ENCODE data around the gene RAET1G. TPM values are rescaled to one million over a fixed set of nuclear protein-coding genes. Genes with fewer than 3 reads are reported as not detected.

RAET1G gene
- total and polyA plus RNA-seq, 2 of the 13 experiments (the other 11 are each of a cell fraction or from before 2014, with no cell fraction given): not detected

DNA sequence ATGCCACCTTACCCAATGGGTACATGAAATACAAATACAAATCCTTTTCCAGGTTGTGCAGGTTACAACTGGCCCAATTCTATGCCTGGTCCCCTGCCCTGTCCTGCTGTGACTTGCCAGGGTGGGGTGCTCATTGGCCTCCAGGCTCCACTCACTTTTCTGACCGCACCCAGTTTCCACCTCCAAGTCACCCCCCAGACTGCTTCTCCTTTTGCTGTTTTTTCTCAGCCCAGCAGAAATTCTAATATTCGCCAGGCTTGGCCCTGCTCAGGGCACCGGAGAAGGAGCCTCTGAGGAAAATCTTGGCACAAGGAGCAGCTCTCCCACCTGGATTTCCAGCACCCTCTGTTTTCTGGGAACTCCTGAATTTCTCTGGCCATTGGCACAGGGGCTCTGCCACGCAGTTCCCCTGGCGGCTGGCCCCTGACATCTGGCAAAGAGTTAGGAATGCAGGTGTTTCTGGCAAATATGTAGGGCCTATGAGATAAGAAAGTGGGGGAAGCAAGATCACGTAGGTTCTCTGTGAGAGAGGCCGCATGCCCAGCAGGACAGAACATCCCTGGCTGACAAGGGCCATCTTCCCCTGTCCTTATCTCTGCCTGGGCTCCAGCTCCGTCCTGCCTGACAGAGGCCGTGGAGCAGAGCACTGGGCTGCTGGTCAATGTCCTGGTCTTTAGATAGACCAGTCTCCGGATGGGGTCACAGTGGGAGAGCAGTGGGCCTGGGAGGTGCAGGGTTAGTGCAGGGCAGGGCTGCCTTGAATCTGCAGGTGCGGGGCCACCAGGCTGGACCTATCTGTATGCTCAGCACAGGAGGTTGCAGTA, 22.1 kb downstream of the RAET1G start:
- no peak for FAIRE-seq
- Histone ChIP-seq H3K27ac (ENCODE audit: extremely low read length, insufficient read depth, low read length) (no peak overlapping the region), H3K36me3 (replicated peaks in 1 of 2; ENCODE audit: control insufficient read depth in 1 of 2, insufficient read depth in 2 of 2, low read length in 2 of 2) (no peaks in the 10 kb centered on the region), H3K4me2 (ENCODE audit: low read depth, low read length) (no peak overlapping the region), H3K9ac (ENCODE audit: insufficient read depth, low read depth, low read length) (no peak overlapping the region), H3K4me3 (replicated peaks in 1 of 3; ENCODE audit: insufficient read depth in 1 of 3, low read depth in 2 of 3, low read length in 3 of 3) (no peak overlapping the region), H3K4me1 (ENCODE audit: insufficient read depth, low read length) (peaks cover 33% of the 10 kb centered on the region), H3K79me2 (ENCODE audit: insufficient read depth, low read length) (no peaks in the 10 kb centered on the region), H3K27me3 (ENCODE audit: control insufficient read depth in 1 of 2, insufficient read depth in 2 of 2, low read length in 2 of 2) (peaks cover 9 to 79% of the 10 kb centered on the region in 2 experiments), H2AFZ (ENCODE audit: low read length) (no peak overlapping the region), H3K9me3 (ENCODE audit: low read length) (no peaks in the 10 kb centered on the region), H4K20me1 (ENCODE audit: insufficient read depth, low read length) (no peaks in the 10 kb centered on the region)
- BruUV-seq (replicated peaks): no TSS peak
- ATAC-seq: no peak
- no peak for TF ChIP-seq ZNF549 (CRISPR knock-in tag; IDR thresholded peaks at IDR 0.05)
- TF ChIP-seq NR2F1 (CRISPR knock-in tag; IDR thresholded peaks at IDR 0.05): no peak
- TF ChIP-seq RBM39 (IDR thresholded peaks at IDR 0.05; ENCODE audit: low read depth, low read length, poor library complexity, severe bottlenecking): no peak
- TF ChIP-seq, protein P1, sequence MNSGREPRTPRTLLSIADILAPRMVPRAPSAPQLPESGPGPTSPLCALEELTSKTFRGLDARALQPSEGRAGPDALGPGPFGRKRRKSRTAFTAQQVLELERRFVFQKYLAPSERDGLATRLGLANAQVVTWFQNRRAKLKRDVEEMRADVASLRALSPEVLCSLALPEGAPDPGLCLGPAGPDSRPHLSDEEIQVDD (CRISPR knock-in tag; IDR thresholded peaks at IDR 0.05; ENCODE audit: borderline replicate concordance): no peak
- TF ChIP-seq ZNF720 (CRISPR knock-in tag; IDR thresholded peaks at IDR 0.05): no peak
- TF ChIP-seq PHB2 (IDR thresholded peaks at IDR 0.05; ENCODE audit: partially characterized antibody): no peak
- no peak for TF ChIP-seq IKZF1 (IDR thresholded peaks at IDR 0.05)
- TF ChIP-seq CHD2 (IDR thresholded peaks at IDR 0.05; ENCODE audit: low read depth, low read length): no peak
- TF ChIP-seq, protein P2, sequence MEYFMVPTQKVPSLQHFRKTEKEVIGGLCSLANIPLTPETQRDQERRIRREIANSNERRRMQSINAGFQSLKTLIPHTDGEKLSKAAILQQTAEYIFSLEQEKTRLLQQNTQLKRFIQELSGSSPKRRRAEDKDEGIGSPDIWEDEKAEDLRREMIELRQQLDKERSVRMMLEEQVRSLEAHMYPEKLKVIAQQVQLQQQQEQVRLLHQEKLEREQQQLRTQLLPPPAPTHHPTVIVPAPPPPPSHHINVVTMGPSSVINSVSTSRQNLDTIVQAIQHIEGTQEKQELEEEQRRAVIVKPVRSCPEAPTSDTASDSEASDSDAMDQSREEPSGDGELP (IDR thresholded peaks at IDR 0.05; ENCODE audit: borderline replicate concordance, low read depth): no peak
- no peak for TF ChIP-seq KMT2A (CRISPR knock-in tag; IDR thresholded peaks at IDR 0.05)
- no peak for TF ChIP-seq MAZ (IDR thresholded peaks at IDR 0.05; ENCODE audit: borderline replicate concordance, low read depth, low read length)
- TF ChIP-seq MAZ (CRISPR knock-in tag; IDR thresholded peaks at IDR 0.05; ENCODE audit: low read depth): no peak
- TF ChIP-seq EEA1 (CRISPR knock-in tag; IDR thresholded peaks at IDR 0.05; ENCODE audit: borderline replicate concordance): no peak
- TF ChIP-seq MYNN (CRISPR knock-in tag; IDR thresholded peaks at IDR 0.05; ENCODE audit: low read depth): no peak
- TF ChIP-seq, protein P3, sequence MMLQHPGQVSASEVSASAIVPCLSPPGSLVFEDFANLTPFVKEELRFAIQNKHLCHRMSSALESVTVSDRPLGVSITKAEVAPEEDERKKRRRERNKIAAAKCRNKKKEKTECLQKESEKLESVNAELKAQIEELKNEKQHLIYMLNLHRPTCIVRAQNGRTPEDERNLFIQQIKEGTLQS (CRISPR knock-in tag; IDR thresholded peaks at IDR 0.05): no peak
- no peak for TF ChIP-seq NPAS2 (CRISPR knock-in tag; IDR thresholded peaks at IDR 0.05; ENCODE audit: borderline replicate concordance)
- no peak for TF ChIP-seq SRF (IDR thresholded peaks at IDR 0.05; ENCODE audit: low read depth, low read length)
- in situ Hi-C loops (cut with HindIII; ENCODE audit: extremely low pct_ligation_motif_present, low pct_unique_long_range_greater_than_20kb): no loop called here
- intact Hi-C loops (cut with micrococcal nuclease; ENCODE audit: unreplicated experiment): no loop called here
- no peak for DNase-seq (ENCODE audit: low spot score)
- ChIA-PET CTCF (ENCODE audit: low intra/inter-chr PET ratio, low total read pairs) (no interaction called here), POLR2A (no interaction called here)
- WGBS (ENCODE audit: low lambda C conversion rate): 28% methylated on average over 11 of the region's 11 CpGs
